Cerebellar cortex (tissue), 1 donor: Measurements from ENCODE around the gene RASD2.

ENCODE experiments used
- DNase-seq: peaks from one replicate; pipeline ENCODE4 v3.0.0-alpha.2; 2015; ENCODE audit warnings: low spot score

Gene RASD2

DNA sequence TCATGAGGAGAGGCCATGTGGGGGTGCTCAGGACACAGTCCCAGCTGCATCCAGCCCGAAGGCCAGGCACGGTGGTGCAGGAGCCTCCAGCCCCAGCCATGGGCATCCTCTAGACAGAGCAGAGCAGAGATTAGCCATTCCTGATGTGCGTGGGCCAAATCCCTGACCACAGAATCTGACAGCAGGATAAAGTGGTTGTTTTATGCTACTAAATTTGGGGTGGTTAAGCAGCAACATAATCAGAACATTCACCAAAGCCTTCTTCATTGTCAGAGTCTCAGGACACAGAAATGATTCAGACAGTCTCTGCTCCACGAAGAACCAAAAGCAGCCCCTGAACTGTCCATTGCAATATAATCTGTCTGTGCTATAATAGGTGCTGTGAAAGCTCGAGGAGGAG, 19.7 kb downstream of the RASD2 start:
- DNase-seq: no peak

DNA sequence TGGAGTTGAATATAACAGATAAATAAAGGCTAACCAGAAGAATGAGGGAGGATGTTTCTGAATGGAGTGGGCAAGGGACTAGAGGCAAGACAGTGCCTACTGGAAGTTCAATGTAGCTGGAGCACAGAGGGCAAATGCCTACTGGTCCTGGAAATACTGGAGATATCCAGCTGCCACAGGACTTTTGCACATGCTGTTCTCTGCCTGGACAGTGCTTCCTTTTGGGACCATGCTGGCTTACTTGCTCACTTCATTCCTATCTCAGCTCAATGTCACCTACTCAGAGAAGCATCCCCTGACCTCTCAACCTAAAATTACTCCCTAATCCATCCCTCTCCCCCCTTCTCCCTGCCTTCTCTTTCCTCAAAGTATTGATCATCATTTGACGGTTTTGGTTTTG, 20.2 kb downstream of the RASD2 start:
- no peak for DNase-seq

DNA sequence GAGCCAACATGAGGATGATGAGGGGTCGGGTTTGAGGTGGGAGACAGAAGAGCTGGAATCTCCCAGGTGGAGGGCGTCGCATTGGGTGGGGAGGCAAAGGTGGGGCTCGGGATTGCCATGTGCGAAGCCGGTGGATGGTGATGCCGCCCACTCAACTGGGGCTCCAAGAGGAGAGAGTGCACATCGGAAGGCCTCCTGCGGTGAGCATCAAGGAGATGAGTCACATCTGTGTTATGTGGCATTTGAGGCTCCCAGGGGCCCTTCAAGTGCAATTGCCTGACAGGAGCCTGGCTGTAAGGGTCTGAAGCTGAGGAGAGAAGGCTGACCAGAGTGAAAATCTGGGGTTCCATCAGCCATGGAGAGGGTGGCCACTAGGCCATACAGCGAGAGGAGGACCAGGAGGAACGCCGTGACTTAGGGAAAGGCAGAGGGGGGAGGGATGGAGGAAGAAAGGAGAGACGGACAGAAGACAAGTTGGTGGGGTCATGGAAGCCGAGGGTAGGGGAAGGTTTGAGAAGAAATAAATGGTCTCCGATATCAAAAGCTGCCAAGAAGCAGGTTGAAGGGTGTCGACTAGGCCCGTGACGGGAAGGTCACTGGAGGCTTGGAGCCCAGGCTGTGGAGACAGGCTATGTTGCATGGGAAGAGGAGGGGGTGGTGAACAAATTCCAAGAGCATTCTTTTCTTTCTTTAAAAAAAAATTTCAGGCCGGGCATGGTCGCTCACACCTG, 21.3 kb downstream of the RASD2 start:
- DNase-seq: no peak

DNA sequence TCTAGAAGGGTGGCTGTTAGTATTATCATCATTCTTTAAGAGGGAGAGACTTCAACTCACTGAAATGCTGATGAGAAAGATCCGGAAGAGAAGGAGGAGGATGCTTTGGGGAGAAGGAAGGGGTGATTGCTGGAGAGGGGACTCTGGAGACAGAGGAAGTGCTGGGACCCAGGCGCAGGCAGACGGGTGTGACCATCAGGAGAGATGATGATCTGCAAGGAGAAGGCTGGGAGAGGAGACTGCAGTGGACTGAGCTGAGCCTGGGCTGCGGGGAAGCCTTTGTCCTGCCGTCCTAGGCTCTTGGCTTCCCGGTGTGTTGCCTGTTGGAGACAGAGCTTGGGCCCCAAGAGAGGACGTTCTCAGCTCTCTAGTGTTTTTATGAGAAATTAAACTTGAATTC, 22.6 kb downstream of the RASD2 start:
- no peak for DNase-seq

DNA sequence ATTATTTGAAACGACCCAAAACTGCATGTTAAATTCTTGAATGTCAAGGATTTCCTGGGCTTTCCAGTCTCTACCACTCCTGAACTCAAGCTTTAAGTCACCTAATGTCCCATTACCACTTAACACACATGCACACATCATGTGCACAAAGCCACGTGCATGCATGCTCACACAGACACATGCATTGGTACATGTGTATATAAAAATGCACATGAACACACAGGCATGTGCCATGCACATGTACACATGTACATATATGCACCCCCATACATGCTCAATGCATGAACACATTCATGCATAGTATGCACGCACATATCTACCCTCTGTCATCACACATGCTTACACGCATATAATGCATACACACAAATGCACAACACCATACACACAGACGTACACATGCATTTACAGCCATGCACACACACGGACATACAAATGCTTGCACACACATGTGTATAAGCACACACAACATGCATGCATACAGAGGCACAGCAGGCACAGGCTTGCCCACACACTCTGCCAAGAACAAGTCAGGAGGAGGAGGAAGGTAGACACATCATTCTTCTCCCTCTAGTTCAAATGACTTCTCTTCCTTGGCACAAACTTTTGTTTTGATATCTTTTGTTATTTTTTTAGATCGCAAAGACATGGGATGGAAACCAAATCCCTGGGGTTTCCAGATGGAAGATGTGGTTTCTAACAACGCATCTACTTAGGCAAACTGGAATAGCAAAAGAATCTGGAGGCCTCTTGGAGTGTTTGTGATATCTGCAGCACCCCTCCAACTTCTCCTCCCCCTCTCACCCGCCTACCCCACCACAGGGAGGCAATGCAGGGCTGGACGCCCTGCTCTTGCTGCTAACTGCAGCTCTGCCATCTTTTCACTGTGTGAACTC, 24.6 kb downstream of the RASD2 start:
- no peak for DNase-seq

DNA sequence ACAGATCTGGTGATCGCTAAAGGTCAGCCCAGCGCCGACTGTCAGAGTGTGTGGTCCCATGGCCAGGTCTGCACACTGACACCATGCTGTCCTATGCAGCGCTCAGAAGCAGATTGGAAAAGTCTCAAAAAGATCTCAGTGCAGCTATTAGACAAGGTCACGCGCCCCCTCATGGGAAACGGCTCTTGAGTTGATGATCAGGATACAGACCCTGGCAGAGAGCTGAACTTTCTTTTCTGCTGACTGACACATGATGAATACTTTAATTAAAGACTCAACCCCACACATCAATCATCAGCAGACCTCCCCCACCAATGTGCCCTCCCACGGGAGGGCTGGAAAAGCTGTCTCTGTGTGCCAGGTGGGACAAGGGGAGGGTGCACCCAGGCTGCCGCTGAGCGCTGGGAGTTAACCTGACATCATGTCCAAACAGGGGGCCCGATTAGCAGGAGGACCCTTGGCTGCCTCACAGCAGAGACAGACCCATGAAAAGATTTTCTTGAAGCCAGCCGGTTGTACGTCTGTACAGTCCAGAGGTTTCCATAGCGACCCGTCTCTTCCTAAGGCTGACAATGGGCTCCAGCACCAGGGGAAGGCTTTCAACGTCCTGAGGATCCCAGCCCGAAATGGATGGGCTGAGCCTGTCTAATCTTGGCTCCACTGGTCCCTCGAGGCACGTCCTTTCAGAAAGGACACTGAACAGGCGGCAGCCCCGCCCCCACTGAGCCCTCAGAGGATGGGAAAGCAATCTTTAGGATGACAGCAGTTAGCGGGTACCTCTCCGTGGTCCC, 26.9 kb downstream of the RASD2 start:
- no peak for DNase-seq

DNA sequence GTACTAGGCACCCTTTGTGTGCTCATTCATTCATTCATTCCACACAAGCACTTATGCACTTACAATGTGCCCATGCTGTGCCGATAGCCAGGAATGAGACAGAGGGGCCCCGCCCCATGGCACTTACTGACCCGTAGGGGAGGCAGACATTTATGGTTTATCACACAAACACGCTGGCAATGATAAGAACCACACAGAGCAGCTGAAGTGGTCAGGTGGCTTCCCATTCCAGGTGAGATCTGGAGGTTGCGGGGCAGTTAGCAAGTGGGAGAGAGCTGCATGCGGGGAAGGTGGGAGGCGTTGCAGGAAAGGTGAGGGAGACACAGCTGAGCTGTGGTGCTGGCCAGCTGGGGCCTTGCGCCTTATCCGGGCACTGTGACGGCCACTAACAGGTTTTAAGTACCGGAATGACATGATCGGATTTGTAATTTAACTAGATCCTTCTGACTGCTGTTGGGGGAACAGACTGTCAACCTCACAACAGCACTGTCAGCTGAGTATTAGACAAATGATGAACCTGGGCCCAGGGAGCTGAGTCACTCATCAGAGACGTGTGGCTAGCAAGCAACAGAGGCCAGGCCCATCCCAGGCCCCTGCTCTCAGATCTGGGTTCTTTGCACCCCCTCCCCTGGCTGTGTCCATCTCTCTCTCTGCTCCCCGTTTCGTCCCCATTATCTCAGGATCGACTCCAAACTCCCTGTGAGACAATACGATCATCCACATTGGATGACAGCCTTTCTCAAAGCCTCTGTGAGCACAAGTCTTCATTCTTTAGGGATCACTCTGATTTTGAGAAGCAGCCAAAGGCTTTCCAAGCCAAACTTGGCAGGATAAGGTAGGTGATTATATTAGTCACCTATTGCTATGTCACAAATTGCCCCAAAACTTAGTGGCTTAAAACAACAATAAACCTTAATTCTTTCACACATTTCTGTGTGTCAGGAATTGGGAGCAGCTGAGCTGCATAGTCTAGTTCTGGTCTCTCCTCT, 28.4 kb downstream of the RASD2 start:
- no peak for DNase-seq

DNA sequence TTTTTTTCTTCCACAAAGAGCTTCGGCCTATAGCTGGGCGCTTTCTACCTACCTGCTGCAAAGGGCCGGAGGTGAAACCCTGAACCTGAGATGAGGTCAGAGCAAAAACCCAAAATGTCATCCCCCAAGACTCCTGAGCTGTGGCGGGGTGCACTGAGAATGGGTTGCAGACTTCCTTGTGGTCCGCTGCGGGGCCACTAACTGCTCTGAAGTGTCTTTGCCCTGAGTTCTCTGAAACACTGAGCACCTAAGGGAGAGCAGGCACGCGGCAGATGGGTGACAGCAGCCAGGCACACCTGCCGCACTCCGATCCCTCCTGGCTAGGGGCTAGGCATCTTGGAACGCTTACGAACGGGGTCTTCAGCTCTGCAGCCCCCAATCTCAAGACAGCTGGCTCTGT, 29.3 kb downstream of the RASD2 start:
- no peak for DNase-seq

DNA sequence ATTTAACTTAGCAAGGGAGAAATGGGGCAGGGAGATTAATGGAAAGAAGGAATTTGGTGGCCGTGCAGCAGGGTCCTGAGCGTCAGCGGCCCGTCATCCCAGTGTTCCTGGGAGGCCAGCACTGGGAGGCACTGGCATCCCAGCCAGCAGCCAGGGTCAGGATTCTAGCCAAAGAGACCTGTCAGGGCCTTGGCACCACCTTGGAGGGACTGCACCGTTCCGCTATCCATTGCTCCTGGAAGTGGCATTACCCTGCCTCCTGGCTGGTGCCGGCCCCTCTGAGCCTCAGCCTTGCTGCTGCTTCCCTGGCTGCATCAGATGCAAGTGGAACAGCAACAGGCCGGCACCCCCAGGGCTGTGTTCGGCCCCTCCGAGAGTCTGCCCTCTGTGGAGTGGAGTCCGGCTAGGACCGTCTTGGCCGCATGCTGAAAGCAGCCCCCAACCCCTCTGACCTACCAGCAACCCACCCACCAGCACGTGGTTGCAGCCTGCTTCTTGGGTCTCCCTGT, 30.1 kb downstream of the RASD2 start:
- no peak for DNase-seq

DNA sequence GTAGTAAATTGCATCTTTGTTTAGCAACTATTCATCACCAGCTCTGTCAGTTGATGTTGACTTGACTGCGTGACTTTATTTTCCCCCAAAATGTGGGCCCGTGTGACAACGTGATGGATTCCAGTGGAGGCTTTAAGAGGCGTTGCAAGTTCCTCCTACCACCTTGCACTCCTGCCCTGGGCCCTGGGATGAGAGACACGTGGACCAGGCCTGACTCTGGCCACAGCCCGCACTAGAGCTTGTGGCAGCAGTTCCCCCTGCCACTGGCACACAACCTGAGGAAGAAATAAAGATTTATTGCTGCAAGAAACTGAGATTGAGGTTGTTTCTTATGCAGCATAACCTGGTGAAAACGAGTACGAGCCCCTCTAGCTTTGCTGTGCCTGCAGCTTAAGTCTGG, 31.9 kb downstream of the RASD2 start:
- DNase-seq: no peak

DNA sequence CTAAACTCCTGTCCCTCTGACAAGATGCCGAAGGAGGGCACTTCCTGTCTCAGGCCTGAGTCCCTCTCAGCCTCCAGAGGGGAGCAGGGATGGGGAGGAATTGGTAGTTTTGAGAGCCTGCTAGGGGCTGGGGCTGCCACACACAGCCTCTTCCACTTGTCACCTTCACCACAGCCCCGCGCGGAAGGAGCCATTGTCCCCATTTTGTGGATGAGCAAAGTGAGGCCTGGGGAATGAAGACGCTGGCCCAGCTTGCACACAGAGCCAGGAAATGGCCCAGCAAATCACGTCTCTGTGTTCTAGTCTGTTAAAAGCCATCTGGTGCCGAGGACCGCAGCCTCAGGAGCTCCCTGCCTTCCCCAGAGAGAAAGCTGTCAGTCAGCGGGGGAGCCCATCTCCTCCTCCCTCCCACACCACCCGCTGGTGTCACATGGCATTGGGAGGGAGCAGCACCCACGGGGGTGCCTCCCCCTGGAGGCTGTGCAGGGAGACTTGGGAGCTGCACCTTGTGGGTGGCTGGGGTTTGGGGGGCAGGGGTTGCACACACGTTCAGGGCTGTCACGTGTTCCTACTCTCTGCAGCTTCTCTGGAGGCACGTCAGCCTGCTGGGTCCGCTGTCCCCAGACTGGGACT, 34.6 kb downstream of the RASD2 start:
- no peak for DNase-seq

DNA sequence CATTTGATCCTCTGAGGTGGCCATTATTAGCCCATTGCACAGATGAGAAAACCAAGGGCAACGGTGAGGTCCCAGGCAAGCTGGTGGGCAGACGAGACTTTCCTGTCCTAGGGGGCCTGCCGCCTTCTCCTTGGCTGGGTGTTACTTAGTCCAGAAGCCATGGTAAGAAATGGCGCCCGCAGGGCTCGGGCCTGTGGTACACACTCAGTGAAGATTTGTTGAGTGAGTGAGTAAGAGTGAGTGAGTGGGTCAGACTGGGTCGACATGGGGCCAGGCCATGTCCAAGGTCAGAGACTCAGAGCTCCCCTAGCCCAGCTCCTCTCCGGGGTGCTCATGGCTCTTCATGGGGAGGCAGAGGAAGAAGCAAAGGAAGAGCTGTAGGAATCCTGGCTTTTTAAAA, 36.0 kb downstream of the RASD2 start:
- no peak for DNase-seq

DNA sequence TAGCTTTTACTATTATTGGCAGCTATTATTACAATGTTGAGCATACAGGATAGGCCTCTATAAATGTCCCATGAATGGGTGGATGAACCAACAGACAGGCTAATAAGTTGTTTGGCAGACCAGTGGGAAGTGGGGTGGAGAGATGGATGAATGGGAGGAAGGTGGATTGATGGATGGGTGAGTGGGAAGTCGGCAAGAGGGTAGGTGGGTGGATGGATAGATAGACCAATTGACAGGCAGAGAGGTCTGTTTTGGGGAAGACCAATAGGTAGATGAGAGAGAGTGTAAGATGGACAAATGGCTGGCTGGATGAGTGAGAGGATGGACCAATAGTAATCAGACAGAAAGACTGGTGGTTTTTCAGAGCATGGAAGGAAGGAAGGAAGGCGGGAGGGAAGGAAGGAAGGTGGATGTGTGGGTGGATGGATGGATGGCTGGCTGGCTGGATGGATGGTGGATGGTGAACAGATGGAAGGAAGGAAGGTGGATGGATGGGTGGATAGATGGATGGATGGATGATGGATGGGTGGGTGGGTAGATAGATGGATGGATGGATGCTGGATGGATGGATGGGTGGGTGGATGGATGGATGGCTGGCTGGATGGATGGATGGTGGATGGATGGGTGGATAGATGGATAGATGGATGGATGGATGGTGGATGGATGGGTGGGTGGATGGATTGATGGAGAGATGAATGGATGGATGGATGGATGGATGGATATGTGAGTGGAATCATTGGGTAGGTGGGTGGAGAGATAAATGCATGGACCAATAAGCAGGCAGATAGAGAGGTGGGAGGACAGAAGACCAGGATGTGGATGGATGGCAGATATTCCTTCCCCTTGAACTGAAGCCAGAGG, 37.4 kb downstream of the RASD2 start:
- DNase-seq: no peak

DNA sequence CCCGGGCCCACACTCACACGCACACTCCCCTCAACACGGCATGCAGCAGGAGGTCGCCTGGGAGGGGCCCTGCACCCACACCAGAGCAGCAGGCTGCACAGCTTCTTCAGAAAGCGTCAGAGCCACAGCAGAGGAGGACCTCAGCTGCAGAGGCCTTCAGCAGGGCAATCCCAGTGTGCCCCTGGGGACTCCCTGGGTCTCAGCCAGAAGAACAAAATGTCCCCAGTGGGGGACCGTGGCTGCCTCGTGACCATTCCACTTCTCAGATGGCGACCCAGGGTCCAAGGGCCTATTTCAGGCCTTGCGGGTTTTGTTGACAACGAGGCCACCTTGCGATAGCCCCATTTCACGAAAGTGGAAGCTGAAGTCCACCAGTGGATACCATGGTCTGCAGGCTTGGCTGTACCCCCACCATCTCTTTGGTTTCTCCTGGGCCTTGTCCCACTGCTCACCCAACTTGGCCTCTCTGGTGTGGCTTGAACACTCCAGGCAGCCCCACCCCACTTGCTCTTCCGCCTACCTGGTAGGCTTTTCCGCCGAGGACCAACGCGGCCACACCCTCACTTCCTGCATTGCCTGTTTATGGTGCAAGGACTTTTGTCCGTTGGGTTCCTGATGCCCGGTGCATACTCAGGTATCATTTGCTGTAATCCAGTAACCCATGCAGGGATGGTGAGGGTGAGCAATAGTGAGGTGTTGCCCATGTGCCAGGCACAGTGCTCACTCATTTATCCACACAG, 38.4 kb downstream of the RASD2 start:
- no peak for DNase-seq

DNA sequence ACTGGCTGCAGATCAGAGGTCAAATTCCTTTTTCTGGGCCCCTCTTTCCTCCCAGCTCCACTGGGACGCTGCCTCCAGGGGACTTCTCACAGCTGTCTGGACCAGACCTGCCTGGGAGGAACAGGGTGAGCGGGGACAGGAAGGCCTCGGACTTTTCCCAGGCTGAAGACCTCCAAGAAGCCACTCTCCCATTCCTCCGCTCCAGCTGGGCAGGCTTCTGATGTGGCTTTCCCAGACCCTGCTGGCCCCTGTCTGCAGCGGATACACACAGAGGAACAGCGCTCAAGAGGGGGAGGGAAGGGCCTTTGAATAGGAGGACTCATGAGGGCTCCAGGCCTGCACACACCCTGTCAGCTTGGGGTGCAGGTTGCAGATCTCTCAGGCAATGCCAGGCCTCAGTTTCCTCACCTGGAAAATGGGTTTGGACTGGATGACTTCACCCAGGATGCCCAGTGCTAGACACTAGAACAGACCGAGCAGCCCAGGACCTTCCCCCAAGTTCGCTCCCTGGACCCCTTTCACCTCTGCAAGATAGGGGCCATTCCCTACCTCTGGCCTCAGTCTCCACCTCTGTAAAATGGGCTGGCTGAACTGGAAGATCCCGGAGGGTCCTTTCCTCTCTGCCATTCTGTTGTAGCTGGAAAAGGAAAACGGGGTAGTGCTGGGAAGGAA, 39.9 kb downstream of the RASD2 start:
- DNase-seq: no peak

DNA sequence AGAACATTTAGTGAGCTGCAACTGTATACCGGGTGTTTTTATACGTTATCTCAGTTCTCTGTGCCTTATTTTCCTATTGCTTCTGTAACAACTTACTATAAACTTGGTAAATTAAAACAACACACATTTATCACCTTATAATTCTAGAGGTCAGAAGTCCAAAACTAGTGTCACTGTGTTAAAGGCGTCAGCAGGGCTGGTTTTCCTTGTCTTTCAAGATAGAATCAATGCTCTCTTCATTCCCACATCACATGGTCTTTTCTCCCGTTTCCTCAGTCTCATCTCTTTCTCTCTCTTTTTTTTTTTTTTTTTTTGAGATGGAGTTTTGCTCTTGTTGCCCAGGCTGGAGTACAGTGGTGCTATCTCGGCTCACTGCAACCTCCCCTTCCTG, 40.4 kb downstream of the RASD2 start:
- DNase-seq: no peak

DNA sequence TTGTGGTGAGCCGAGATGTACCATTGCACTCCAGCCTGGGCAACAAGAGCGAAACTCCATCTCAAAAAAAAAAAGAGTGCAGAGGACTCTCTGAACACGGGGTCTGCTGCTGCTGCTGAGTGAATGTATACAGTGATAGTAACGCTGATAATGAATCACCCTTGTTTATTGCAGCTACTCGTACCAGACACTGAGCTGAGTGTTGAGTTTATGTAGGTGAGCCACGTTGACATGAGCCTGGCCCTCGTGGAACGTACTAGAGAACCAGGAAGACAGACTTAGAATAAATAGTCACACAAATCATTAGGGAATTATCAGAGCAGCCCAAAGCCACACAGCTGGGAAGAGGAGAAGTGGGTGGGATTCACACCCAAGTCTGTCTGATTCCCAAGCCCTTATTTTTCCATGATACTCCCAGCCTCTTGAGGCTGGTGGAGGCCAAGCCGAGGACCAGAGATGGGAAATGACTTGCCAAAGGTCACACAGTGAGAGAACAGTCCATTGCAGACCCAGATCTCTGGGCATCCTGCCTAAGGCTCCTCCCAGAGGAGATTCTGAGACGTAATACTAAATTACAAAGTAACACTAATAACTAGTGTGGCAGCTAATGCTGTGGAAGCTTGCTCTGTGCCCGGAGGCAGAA, 41.7 kb downstream of the RASD2 start:
- no peak for DNase-seq
